Measurements from ENCODE around the gene VTI1A. TPM values are rescaled to one million over a fixed set of nuclear protein-coding genes. Genes with fewer than 3 reads are reported as not detected.

VTI1A gene
- total RNA-seq, 1 experiment from 2014 or later, result 61.7 TPM

- H3K9me3 ChIP-seq (ENCODE audit: low read length), result no peaks in the 10 kb centered on the region
- H4K20me1 ChIP-seq (ENCODE audit: insufficient read depth, low read depth, low read length), result no peaks in the 10 kb centered on the region
- no peak overlapping the region for H3K9ac ChIP-seq (ENCODE audit: low read length)
- no peaks in the 10 kb centered on the region for H3K4me1 ChIP-seq (ENCODE audit: low read length)
- no peaks in the 10 kb centered on the region for H3K9me2 ChIP-seq (replicated peaks; ENCODE audit: insufficient read depth, low read length)
- no peak overlapping the region for H3K4me2 ChIP-seq (ENCODE audit: low read depth, low read length, poor library complexity, severe bottlenecking)
- H3K27ac ChIP-seq (ENCODE audit: low read length), result no peak overlapping the region
- H3K79me2 ChIP-seq (ENCODE audit: low read length), result no peaks in the 10 kb centered on the region
- no peak for DNase-seq
- no peak overlapping the region for H3K4me3 ChIP-seq (ENCODE audit: low read length)
- no peaks in the 10 kb centered on the region for H3K27me3 ChIP-seq (ENCODE audit: low read length)
- no peak overlapping the region for H2AFZ ChIP-seq (ENCODE audit: low read length)
- peaks cover 31% of the 10 kb centered on the region; the same call in 1 of the 2 replicates for H3K36me3 ChIP-seq (ENCODE audit: insufficient read depth, low read length)
These were observed 34.3 kb upstream of the VTI1A start for GRCh38 chr10:112412696-112413095.

GRCh38 chr10:112421731-112422130 lies 25.3 kb upstream of the VTI1A start:
- no peaks in the 10 kb centered on the region for H3K9me2 ChIP-seq (replicated peaks; ENCODE audit: insufficient read depth, low read length)
- no peak overlapping the region for H2AFZ ChIP-seq (ENCODE audit: low read length)
- H4K20me1 ChIP-seq (ENCODE audit: insufficient read depth, low read depth, low read length), result no peaks in the 10 kb centered on the region
- H3K79me2 ChIP-seq (ENCODE audit: low read length), result no peaks in the 10 kb centered on the region
- no peaks in the 10 kb centered on the region for H3K9me3 ChIP-seq (ENCODE audit: low read length)
- peaks cover 17% of the 10 kb centered on the region for H3K4me1 ChIP-seq (ENCODE audit: low read length)
- no peak overlapping the region for H3K27ac ChIP-seq (ENCODE audit: low read length)
- no peaks in the 10 kb centered on the region for H3K27me3 ChIP-seq (ENCODE audit: low read length)
- DNase-seq, result no peak
- no peak overlapping the region for H3K9ac ChIP-seq (ENCODE audit: low read length)
- no peak overlapping the region for H3K4me2 ChIP-seq (ENCODE audit: low read depth, low read length, poor library complexity, severe bottlenecking)
- peaks cover 43% of the 10 kb centered on the region; the same call in 1 of the 2 replicates for H3K36me3 ChIP-seq (ENCODE audit: insufficient read depth, low read length)
- H3K4me3 ChIP-seq (ENCODE audit: low read length), result no peak overlapping the region

- Histone ChIP-seq H3K4me1 (ENCODE audit: low read length) (peaks cover 9% of the 10 kb centered on the region), H3K9me2 (replicated peaks; ENCODE audit: insufficient read depth, low read length) (no peaks in the 10 kb centered on the region), H4K20me1 (ENCODE audit: insufficient read depth, low read depth, low read length) (no peaks in the 10 kb centered on the region), H2AFZ (ENCODE audit: low read length) (no peak overlapping the region), H3K9me3 (ENCODE audit: low read length) (no peaks in the 10 kb centered on the region), H3K4me2 (ENCODE audit: low read depth, low read length, poor library complexity, severe bottlenecking) (no peak overlapping the region), H3K36me3 (ENCODE audit: insufficient read depth, low read length) (peaks cover 48% of the 10 kb centered on the region; the same call in 1 of the 2 replicates), H3K9ac (ENCODE audit: low read length) (no peak overlapping the region), H3K27ac (ENCODE audit: low read length) (no peak overlapping the region), H3K27me3 (ENCODE audit: low read length) (no peaks in the 10 kb centered on the region), H3K79me2 (ENCODE audit: low read length) (no peaks in the 10 kb centered on the region), H3K4me3 (ENCODE audit: low read length) (no peak overlapping the region)
- DNase-seq, result no peak
These were observed 22.4 kb upstream of the VTI1A start for GRCh38 chr10:112424651-112425050.

- Histone ChIP-seq H3K4me3 (ENCODE audit: low read length) (no peak overlapping the region), H3K27me3 (ENCODE audit: low read length) (no peaks in the 10 kb centered on the region), H3K79me2 (ENCODE audit: low read length) (no peaks in the 10 kb centered on the region), H3K4me1 (ENCODE audit: low read length) (no peaks in the 10 kb centered on the region), H3K9me2 (replicated peaks; ENCODE audit: insufficient read depth, low read length) (no peaks in the 10 kb centered on the region), H3K9me3 (ENCODE audit: low read length) (no peaks in the 10 kb centered on the region), H3K36me3 (ENCODE audit: insufficient read depth, low read length) (peaks cover 55% of the 10 kb centered on the region; the same call in 1 of the 2 replicates), H3K27ac (ENCODE audit: low read length) (no peak overlapping the region), H3K4me2 (ENCODE audit: low read depth, low read length, poor library complexity, severe bottlenecking) (no peak overlapping the region), H4K20me1 (ENCODE audit: insufficient read depth, low read depth, low read length) (no peaks in the 10 kb centered on the region), H2AFZ (ENCODE audit: low read length) (no peak overlapping the region), H3K9ac (ENCODE audit: low read length) (no peak overlapping the region)
- no peak for DNase-seq
These were observed 20.9 kb upstream of the VTI1A start for GRCh38 chr10:112426111-112426510.

GRCh38 chr10:112429147-112429546 lies 17.9 kb upstream of the VTI1A start:
- DNase-seq, result no peak
- Histone ChIP-seq H4K20me1 (ENCODE audit: insufficient read depth, low read depth, low read length) (no peaks in the 10 kb centered on the region), H3K27ac (ENCODE audit: low read length) (no peak overlapping the region), H3K79me2 (ENCODE audit: low read length) (no peaks in the 10 kb centered on the region), H3K36me3 (ENCODE audit: insufficient read depth, low read length) (peaks cover 60% of the 10 kb centered on the region; the same call in 1 of the 2 replicates), H3K9me2 (replicated peaks; ENCODE audit: insufficient read depth, low read length) (no peaks in the 10 kb centered on the region), H3K4me1 (ENCODE audit: low read length) (no peaks in the 10 kb centered on the region), H3K9ac (ENCODE audit: low read length) (no peak overlapping the region), H2AFZ (ENCODE audit: low read length) (no peak overlapping the region), H3K4me2 (ENCODE audit: low read depth, low read length, poor library complexity, severe bottlenecking) (no peak overlapping the region), H3K4me3 (ENCODE audit: low read length) (no peak overlapping the region), H3K27me3 (ENCODE audit: low read length) (no peaks in the 10 kb centered on the region), H3K9me3 (ENCODE audit: low read length) (no peaks in the 10 kb centered on the region)

GRCh38 chr10:112429654-112430230 lies 17.3 kb upstream of the VTI1A start:
- no peak overlapping the region for H3K4me2 ChIP-seq (ENCODE audit: low read depth, low read length, poor library complexity, severe bottlenecking)
- DNase-seq, result no peak
- no peak overlapping the region for H2AFZ ChIP-seq (ENCODE audit: low read length)
- no peaks in the 10 kb centered on the region for H4K20me1 ChIP-seq (ENCODE audit: insufficient read depth, low read depth, low read length)
- peaks cover 60% of the 10 kb centered on the region; the same call in 1 of the 2 replicates for H3K36me3 ChIP-seq (ENCODE audit: insufficient read depth, low read length)
- H3K9me3 ChIP-seq (ENCODE audit: low read length), result no peaks in the 10 kb centered on the region
- H3K9me2 ChIP-seq (replicated peaks; ENCODE audit: insufficient read depth, low read length), result no peaks in the 10 kb centered on the region
- H3K4me3 ChIP-seq (ENCODE audit: low read length), result no peak overlapping the region
- no peak overlapping the region for H3K9ac ChIP-seq (ENCODE audit: low read length)
- H3K27me3 ChIP-seq (ENCODE audit: low read length), result no peaks in the 10 kb centered on the region
- no peak overlapping the region for H3K27ac ChIP-seq (ENCODE audit: low read length)
- no peaks in the 10 kb centered on the region for H3K4me1 ChIP-seq (ENCODE audit: low read length)
- H3K79me2 ChIP-seq (ENCODE audit: low read length), result 0 out of 2 replicates have a peak, but pooled peaks cover 3% of the 10 kb centered on the region

GRCh38 chr10:112433136-112433535 lies 13.9 kb upstream of the VTI1A start:
- H3K27ac ChIP-seq (ENCODE audit: low read length), result no peak overlapping the region
- H3K4me1 ChIP-seq (ENCODE audit: low read length), result no peaks in the 10 kb centered on the region
- H3K27me3 ChIP-seq (ENCODE audit: low read length), result no peaks in the 10 kb centered on the region
- H3K36me3 ChIP-seq (ENCODE audit: insufficient read depth, low read length), result peaks cover 43% of the 10 kb centered on the region; the same call in 1 of the 2 replicates
- H3K4me2 ChIP-seq (ENCODE audit: low read depth, low read length, poor library complexity, severe bottlenecking), result no peak overlapping the region
- 0 out of 2 replicates have a peak, but pooled peaks cover 4% of the 10 kb centered on the region for H3K79me2 ChIP-seq (ENCODE audit: low read length)
- no peak overlapping the region for H3K4me3 ChIP-seq (ENCODE audit: low read length)
- H3K9me2 ChIP-seq (replicated peaks; ENCODE audit: insufficient read depth, low read length), result no peaks in the 10 kb centered on the region
- no peaks in the 10 kb centered on the region for H3K9me3 ChIP-seq (ENCODE audit: low read length)
- no peak overlapping the region for H3K9ac ChIP-seq (ENCODE audit: low read length)
- DNase-seq, result no peak
- no peak overlapping the region for H2AFZ ChIP-seq (ENCODE audit: low read length)
- H4K20me1 ChIP-seq (ENCODE audit: insufficient read depth, low read depth, low read length), result no peaks in the 10 kb centered on the region

- Histone ChIP-seq H3K4me3 (ENCODE audit: low read length) (no peak overlapping the region), H2AFZ (ENCODE audit: low read length) (no peak overlapping the region), H3K9me3 (ENCODE audit: low read length) (no peaks in the 10 kb centered on the region), H3K9ac (ENCODE audit: low read length) (no peak overlapping the region), H3K4me1 (ENCODE audit: low read length) (no peaks in the 10 kb centered on the region), H4K20me1 (ENCODE audit: insufficient read depth, low read depth, low read length) (no peaks in the 10 kb centered on the region), H3K27me3 (ENCODE audit: low read length) (no peaks in the 10 kb centered on the region), H3K4me2 (ENCODE audit: low read depth, low read length, poor library complexity, severe bottlenecking) (no peak overlapping the region), H3K27ac (ENCODE audit: low read length) (no peak overlapping the region), H3K79me2 (ENCODE audit: low read length) (0 out of 2 replicates have a peak, but pooled peaks cover 4% of the 10 kb centered on the region), H3K9me2 (replicated peaks; ENCODE audit: insufficient read depth, low read length) (no peaks in the 10 kb centered on the region), H3K36me3 (ENCODE audit: insufficient read depth, low read length) (peaks cover 42% of the 10 kb centered on the region; the same call in 1 of the 2 replicates)
- peak; percentile 67 for DNase-seq
These were observed 11.9 kb upstream of the VTI1A start for GRCh38 chr10:112434988-112435619.
